HepG2 (cell line): Measurements from ENCODE around the gene SLC25A23. TPM values are rescaled to one million over a fixed set of nuclear protein-coding genes. Genes with fewer than 3 reads are reported as not detected.

Source experiments
- CENPT ChIP-seq: sonication (generic); formaldehyde crosslinking; IDR thresholded peaks from 2 replicates; pipeline ENCODE4 v1.8.0; 2022; ENCODE audit warnings: low read depth, mild to moderate bottlenecking, moderate library complexity, missing genetic modification reagents
- CHD2 ChIP-seq: IDR thresholded peaks from 2 replicates; pipeline ENCODE4 v1.6.1; 2011; ENCODE audit warnings: low read depth, low read length, improper control_type of control experiment
- HDAC2 ChIP-seq: sonication (generic); formaldehyde crosslinking; IDR thresholded peaks from 2 replicates; pipeline ENCODE4 v1.4.0; 2020; ENCODE audit warnings: missing genetic modification reagents
- HDAC6 ChIP-seq: fragments of 200-600 bp; sonication (generic); IDR thresholded peaks from 2 replicates; pipeline ENCODE4 v1.7.0; 2017; ENCODE audit warnings: mild to moderate bottlenecking, antibody characterized with exemption, low read length, low read depth
- KAT2B ChIP-seq: fragments of 150-350 bp; IDR thresholded peaks from 2 replicates; pipeline ENCODE4 v1.6.1; 2014; ENCODE audit warnings: low read depth, low read length, borderline replicate concordance
- ONECUT2 ChIP-seq: sonication (generic); formaldehyde crosslinking; IDR thresholded peaks from 2 replicates; pipeline ENCODE4 v1.4.0; 2020; ENCODE audit warnings: missing genetic modification reagents
- PLRG1 ChIP-seq: fragments of 450-650 bp; conservative IDR thresholded peaks from 2 replicates; pipeline ENCODE4 v1.6.1; 2016
- PPARG ChIP-seq: conservative IDR thresholded peaks from 2 replicates; pipeline ENCODE4 v1.6.1; 2016; ENCODE audit warnings: missing biosample characterization, missing genetic modification reagents
- RERE ChIP-seq: IDR thresholded peaks from 2 replicates; pipeline ENCODE4 v1.6.1; 2016; ENCODE audit warnings: low read depth, missing genetic modification reagents, missing compliant biosample characterization
- SOX6 ChIP-seq, 2 experiments: fragments of 450-650 bp in 1 of 2; sonication (generic) in 1 of 2; formaldehyde crosslinking in 1 of 2; IDR thresholded peaks; 2 replicates each; pipeline versions ENCODE4 v1.4.0 to v1.6.1; 2017 to 2020; ENCODE audit warnings: antibody characterized with exemption in 1 of 2, mild to moderate bottlenecking in 1 of 2, missing genetic modification reagents in 1 of 2
- ZSCAN25 ChIP-seq: sonication (generic); formaldehyde crosslinking; IDR thresholded peaks from 2 replicates; pipeline ENCODE4 v1.8.0; 2022; ENCODE audit warnings: mild to moderate bottlenecking, missing genetic modification reagents
- ZSCAN5A ChIP-seq: sonication (generic); formaldehyde crosslinking; IDR thresholded peaks from 2 replicates; pipeline ENCODE4 v1.8.0; 2022; ENCODE audit warnings: mild to moderate bottlenecking, missing genetic modification reagents, borderline replicate concordance
- polyA plus RNA-seq, 8 experiments: library from polyadenylated mRNA; depleted of rRNA in 3 of 8; stranded (reverse) in 7 of 8; unstranded in 1 of 8; fragments of >200 nt; fragmentation: Illumina TruSeq in 4 of 8; extraction: Trizol in 4 of 8; gene quantifications; 2 replicates each; pipeline versions ENCODE4 v1.2.1 to v1.2.3, GENCODE V29; 2011 to 2016; ENCODE audit warnings: low read depth in 4 of 8, missing spikeins in 1 of 8, mixed read lengths in 1 of 8; ENCODE audit not compliant: insufficient read depth in 1 of 8
- total RNA-seq, 5 experiments: library from RNA; depleted of rRNA; stranded (reverse); fragments of >200 nt; fragmentation: Illumina TruSeq; extraction: Trizol; gene quantifications; 2 replicates each; pipeline ENCODE4 v1.2.3, GENCODE V29; 2016; ENCODE audit warnings: low read depth in 1 of 5
- TF ChIP-seq, protein P1 (sequence below): sonication (generic); formaldehyde crosslinking; IDR thresholded peaks from 2 replicates; pipeline ENCODE4 v1.4.0; 2020; ENCODE audit warnings: low read depth, missing genetic modification reagents
- TF ChIP-seq, protein P2 (sequence below): sonication (generic); formaldehyde crosslinking; IDR thresholded peaks from 2 replicates; pipeline ENCODE4 v1.4.0; 2020; ENCODE audit warnings: missing genetic modification reagents

The SLC25A23 gene
- total and polyA plus RNA-seq, 2 of the 13 experiments (the other 11 are each of a cell fraction or from before 2014, with no cell fraction given): 12.4 to 15.2 TPM

DNA sequence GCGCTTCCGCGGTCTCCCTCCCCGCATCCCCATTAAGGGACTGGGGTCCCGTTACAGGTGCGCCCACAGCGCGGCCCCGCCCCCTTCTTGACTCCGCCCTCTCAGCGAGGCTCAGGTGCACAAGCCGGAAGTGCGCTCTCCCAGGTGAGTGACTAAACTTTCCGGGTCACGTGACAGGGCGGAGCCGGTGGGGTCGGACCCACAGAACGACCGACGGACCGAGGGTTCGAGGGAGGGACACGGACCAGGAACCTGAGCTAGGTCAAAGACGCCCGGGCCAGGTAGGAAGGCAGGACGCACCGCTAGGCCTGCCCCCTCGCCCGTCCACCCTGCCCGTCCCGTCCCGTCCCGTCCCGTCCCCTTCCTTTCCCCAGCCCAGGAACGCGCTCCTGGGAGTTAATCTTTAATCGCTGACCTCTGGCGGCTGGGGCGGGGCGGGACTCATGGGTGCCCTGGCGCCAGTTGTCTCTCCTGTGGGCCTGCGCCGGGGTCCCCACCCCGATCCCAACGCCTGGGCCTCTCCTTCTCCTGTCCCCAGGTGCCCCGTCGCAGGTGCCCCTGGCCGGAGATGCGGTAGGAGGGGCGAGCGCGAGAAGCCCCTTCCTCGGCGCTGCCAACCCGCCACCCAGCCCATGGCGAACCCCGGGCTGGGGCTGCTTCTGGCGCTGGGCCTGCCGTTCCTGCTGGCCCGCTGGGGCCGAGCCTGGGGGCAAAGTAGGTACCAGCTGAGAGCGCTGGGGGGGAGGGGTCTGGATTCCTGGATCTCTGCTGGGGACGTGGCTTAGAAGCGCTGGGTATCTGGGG is 4.7 kb upstream of the SLC25A23 start, which contains the start of gene CRB3 (continued):
- TF ChIP-seq SOX6 (IDR thresholded peaks at IDR 0.05): no peak
- peak; percentile 50 for TF ChIP-seq SOX6 (CRISPR knock-in tag; IDR thresholded peaks at IDR 0.05)
- no peak for TF ChIP-seq CENPT (CRISPR knock-in tag)
- TF ChIP-seq ZSCAN25: no peak
- TF ChIP-seq PLRG1: no peak
- no peak for TF ChIP-seq ZSCAN5A
- no peak for TF ChIP-seq KAT2B
- TF ChIP-seq HDAC2 (CRISPR knock-in tag): peak; percentile 18; the same call in 1 of the 2 replicates
- TF ChIP-seq, protein P1, sequence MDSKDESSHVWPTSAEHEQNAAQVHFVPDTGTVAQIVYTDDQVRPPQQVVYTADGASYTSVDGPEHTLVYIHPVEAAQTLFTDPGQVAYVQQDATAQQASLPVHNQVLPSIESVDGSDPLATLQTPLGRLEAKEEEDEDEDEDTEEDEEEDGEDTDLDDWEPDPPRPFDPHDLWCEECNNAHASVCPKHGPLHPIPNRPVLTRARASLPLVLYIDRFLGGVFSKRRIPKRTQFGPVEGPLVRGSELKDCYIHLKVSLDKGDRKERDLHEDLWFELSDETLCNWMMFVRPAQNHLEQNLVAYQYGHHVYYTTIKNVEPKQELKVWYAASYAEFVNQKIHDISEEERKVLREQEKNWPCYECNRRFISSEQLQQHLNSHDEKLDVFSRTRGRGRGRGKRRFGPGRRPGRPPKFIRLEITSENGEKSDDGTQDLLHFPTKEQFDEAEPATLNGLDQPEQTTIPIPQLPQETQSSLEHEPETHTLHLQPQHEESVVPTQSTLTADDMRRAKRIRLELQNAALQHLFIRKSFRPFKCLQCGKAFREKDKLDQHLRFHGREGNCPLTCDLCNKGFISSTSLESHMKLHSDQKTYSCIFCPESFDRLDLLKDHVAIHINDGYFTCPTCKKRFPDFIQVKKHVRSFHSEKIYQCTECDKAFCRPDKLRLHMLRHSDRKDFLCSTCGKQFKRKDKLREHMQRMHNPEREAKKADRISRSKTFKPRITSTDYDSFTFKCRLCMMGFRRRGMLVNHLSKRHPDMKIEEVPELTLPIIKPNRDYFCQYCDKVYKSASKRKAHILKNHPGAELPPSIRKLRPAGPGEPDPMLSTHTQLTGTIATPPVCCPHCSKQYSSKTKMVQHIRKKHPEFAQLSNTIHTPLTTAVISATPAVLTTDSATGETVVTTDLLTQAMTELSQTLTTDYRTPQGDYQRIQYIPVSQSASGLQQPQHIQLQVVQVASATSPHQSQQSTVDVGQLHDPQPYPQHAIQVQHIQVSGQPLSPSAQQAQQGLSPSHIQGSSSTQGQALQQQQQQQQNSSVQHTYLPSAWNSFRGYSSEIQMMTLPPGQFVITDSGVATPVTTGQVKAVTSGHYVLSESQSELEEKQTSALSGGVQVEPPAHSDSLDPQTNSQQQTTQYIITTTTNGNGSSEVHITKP (CRISPR knock-in tag): no peak
- no peak for TF ChIP-seq RERE (CRISPR knock-in tag)
- TF ChIP-seq, protein P2, sequence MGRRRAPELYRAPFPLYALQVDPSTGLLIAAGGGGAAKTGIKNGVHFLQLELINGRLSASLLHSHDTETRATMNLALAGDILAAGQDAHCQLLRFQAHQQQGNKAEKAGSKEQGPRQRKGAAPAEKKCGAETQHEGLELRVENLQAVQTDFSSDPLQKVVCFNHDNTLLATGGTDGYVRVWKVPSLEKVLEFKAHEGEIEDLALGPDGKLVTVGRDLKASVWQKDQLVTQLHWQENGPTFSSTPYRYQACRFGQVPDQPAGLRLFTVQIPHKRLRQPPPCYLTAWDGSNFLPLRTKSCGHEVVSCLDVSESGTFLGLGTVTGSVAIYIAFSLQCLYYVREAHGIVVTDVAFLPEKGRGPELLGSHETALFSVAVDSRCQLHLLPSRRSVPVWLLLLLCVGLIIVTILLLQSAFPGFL (CRISPR knock-in tag): no peak
- no peak for TF ChIP-seq CHD2
- no peak for TF ChIP-seq HDAC6
- no peak for TF ChIP-seq PPARG (CRISPR knock-in tag)
- TF ChIP-seq ONECUT2 (CRISPR knock-in tag): no peak
